Measurements from ENCODE around the gene HOXD4. TPM values are rescaled to one million over a fixed set of nuclear protein-coding genes. Genes with fewer than 3 reads are reported as not detected.

The HOXD4 gene
- total RNA-seq, 1 experiment from 2014 or later: not detected

DNA sequence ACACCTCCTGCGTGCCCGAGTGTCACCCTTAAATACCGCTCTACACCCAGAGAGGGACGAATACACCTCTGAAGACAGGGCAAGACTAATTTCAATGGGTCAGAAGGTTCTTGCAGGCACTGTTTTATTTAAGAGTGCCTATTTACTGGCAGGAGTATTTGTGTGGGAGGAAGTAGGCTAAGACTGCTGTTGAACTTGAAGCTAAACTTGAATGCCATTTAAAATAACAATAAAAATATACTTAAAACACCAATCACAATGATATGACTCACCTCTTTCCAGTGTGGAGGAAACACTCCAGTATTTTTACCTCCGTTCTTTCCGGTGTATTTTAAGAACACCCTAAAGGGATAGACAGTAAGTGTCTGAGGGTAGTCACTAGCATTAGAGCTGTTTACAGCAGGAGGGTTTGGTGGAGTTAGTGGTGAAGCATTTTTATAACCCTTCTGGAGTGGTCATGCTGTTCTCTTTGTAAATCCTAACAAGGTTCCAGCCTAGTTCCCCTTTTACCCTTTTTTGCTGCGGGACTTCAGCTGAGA, 27.5 kb downstream of the HOXD4 start:
- DNase-seq: no peak
- Histone ChIP-seq H3K4me2 (ENCODE audit: low read depth, low read length, poor library complexity, severe bottlenecking) (peak overlapping the region; percentile 62), H3K27me3 (ENCODE audit: low read length) (no peaks in the 10 kb centered on the region)

DNA sequence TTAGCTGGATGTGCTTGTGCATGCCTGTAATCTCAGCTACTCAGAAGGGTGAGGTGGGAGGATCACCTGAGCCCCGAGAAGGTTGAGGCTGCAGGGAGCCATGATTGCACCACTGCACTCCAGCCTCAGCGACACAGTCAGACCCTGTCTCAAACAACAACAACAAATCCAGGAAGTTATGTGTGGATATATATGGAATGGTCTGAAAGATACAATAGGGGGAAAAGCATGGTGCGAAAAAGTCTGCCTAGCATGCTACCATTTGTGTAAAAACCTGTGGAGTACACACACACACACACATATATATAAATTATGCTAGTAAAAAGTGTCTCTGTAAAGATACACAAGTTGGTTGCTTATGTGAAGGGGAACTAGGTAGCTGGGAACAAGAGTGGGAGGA, 30.2 kb downstream of the HOXD4 start:
- no peaks in the 10 kb centered on the region for H3K36me3 ChIP-seq (ENCODE audit: insufficient read depth, low read length)
- no peaks in the 10 kb centered on the region for H3K9me3 ChIP-seq (ENCODE audit: low read length)
- H3K79me2 ChIP-seq (ENCODE audit: low read length): no peaks in the 10 kb centered on the region
- no peaks in the 10 kb centered on the region for H4K20me1 ChIP-seq (ENCODE audit: insufficient read depth, low read depth, low read length)
- peaks cover 13% of the 10 kb centered on the region for H3K4me1 ChIP-seq (ENCODE audit: low read length)
- no peak overlapping the region for H3K9ac ChIP-seq (ENCODE audit: low read length)
- DNase-seq: no peak
- no peak overlapping the region for H3K27ac ChIP-seq (ENCODE audit: low read length)
- H3K9me2 ChIP-seq (replicated peaks; ENCODE audit: insufficient read depth, low read length): no peaks in the 10 kb centered on the region
- H3K27me3 ChIP-seq (ENCODE audit: low read length): no peaks in the 10 kb centered on the region
- no peak overlapping the region for H3K4me2 ChIP-seq (ENCODE audit: low read depth, low read length, poor library complexity, severe bottlenecking)
- no peak overlapping the region for H3K4me3 ChIP-seq (ENCODE audit: low read length)
- no peak overlapping the region for H2AFZ ChIP-seq (ENCODE audit: low read length)

More for the DNA sequence above, 27.5 kb downstream of the HOXD4 start:
- Histone ChIP-seq H3K4me3 (ENCODE audit: low read length) (peak overlapping the region; percentile 67), H3K79me2 (ENCODE audit: low read length) (no peaks in the 10 kb centered on the region), H4K20me1 (ENCODE audit: insufficient read depth, low read depth, low read length) (no peaks in the 10 kb centered on the region), H3K36me3 (ENCODE audit: insufficient read depth, low read length) (no peaks in the 10 kb centered on the region), H2AFZ (ENCODE audit: low read length) (no peak overlapping the region), H3K9me3 (ENCODE audit: low read length) (no peaks in the 10 kb centered on the region), H3K9ac (ENCODE audit: low read length) (peak overlapping the region; percentile 75), H3K4me1 (ENCODE audit: low read length) (peaks cover 40% of the 10 kb centered on the region), H3K27ac (ENCODE audit: low read length) (no peak overlapping the region), H3K9me2 (replicated peaks; ENCODE audit: insufficient read depth, low read length) (no peaks in the 10 kb centered on the region)

DNA sequence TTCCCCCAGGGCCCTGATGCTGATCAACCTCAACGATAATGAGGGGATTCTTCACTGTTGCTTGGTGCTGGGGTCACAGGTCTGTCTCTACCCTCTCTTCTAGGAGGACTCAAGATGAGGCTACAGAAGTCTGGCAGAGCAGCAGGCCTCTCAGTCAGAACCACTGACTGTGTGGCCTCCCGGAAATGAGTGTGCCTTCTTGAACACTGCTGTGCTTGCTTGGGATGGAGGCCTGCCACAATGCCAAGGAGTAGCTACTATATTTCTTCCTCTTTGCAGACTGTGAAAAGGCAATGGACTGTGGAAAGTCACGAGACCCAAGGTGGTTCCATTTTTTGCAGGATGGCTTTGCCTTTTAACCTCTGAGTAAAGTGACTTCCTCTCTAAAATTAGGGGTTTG, 31.3 kb downstream of the HOXD4 start:
- H3K4me1 ChIP-seq (ENCODE audit: low read length): peaks cover 4% of the 10 kb centered on the region
- H3K27ac ChIP-seq (ENCODE audit: low read length): no peak overlapping the region
- no peaks in the 10 kb centered on the region for H3K36me3 ChIP-seq (ENCODE audit: insufficient read depth, low read length)
- DNase-seq: no peak
- no peaks in the 10 kb centered on the region for H3K79me2 ChIP-seq (ENCODE audit: low read length)
- H3K9ac ChIP-seq (ENCODE audit: low read length): no peak overlapping the region
- H3K9me3 ChIP-seq (ENCODE audit: low read length): no peaks in the 10 kb centered on the region
- H4K20me1 ChIP-seq (ENCODE audit: insufficient read depth, low read depth, low read length): no peaks in the 10 kb centered on the region
- H3K27me3 ChIP-seq (ENCODE audit: low read length): no peaks in the 10 kb centered on the region
- H3K4me3 ChIP-seq (ENCODE audit: low read length): no peak overlapping the region
- no peak overlapping the region for H2AFZ ChIP-seq (ENCODE audit: low read length)
- no peak overlapping the region for H3K4me2 ChIP-seq (ENCODE audit: low read depth, low read length, poor library complexity, severe bottlenecking)
- H3K9me2 ChIP-seq (replicated peaks; ENCODE audit: insufficient read depth, low read length): no peaks in the 10 kb centered on the region

DNA sequence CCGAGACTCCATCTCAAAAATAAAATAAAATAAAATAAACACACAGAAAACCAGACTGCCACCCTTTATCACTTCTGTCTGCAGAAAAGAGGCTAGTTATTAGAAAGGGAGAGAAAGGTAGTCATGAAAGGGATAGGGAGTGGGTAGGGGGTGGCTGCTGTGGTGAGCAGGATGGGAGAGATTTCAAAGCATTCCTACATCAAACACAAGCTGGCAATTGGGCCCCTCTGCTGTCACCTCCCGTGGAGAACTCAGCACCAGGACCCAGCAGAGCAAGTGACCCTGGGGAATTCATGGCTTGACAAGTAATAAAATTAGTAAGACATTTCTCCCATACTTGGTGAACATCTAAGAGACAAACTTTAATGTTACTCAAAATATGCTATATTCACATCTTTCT, 33.4 kb downstream of the HOXD4 start:
- Histone ChIP-seq H3K9me3 (ENCODE audit: low read length) (no peaks in the 10 kb centered on the region), H3K27me3 (ENCODE audit: low read length) (no peaks in the 10 kb centered on the region), H3K27ac (ENCODE audit: low read length) (no peak overlapping the region), H3K9ac (ENCODE audit: low read length) (no peak overlapping the region), H3K4me1 (ENCODE audit: low read length) (no peaks in the 10 kb centered on the region), H3K4me3 (ENCODE audit: low read length) (no peak overlapping the region), H4K20me1 (ENCODE audit: insufficient read depth, low read depth, low read length) (no peaks in the 10 kb centered on the region), H3K79me2 (ENCODE audit: low read length) (no peaks in the 10 kb centered on the region), H3K9me2 (replicated peaks; ENCODE audit: insufficient read depth, low read length) (no peaks in the 10 kb centered on the region), H3K36me3 (ENCODE audit: insufficient read depth, low read length) (no peaks in the 10 kb centered on the region), H2AFZ (ENCODE audit: low read length) (no peak overlapping the region), H3K4me2 (ENCODE audit: low read depth, low read length, poor library complexity, severe bottlenecking) (no peak overlapping the region)
- no peak for DNase-seq

DNA sequence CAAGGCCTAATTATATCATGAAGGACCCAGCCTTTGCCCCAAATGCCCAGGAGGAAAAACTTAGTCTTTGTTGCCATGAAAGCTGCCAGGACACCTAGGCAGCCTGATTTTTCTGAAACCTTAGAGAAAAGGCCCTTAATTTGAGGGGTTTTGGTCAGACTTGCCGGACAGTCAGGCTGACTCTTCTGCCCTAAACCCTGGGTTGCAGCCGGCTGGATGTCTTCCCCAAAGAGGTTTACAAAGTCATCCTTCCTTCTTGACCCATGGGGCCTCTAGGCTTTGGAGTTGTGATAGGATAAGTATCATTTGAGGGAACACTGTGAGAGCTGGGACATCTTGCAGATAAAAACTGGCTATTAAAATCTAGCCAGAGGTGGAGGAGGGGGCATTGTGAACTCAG, 34.7 kb downstream of the HOXD4 start:
- H4K20me1 ChIP-seq (ENCODE audit: insufficient read depth, low read depth, low read length): no peaks in the 10 kb centered on the region
- H3K9ac ChIP-seq (ENCODE audit: low read length): no peak overlapping the region
- no peaks in the 10 kb centered on the region for H3K27me3 ChIP-seq (ENCODE audit: low read length)

DNA sequence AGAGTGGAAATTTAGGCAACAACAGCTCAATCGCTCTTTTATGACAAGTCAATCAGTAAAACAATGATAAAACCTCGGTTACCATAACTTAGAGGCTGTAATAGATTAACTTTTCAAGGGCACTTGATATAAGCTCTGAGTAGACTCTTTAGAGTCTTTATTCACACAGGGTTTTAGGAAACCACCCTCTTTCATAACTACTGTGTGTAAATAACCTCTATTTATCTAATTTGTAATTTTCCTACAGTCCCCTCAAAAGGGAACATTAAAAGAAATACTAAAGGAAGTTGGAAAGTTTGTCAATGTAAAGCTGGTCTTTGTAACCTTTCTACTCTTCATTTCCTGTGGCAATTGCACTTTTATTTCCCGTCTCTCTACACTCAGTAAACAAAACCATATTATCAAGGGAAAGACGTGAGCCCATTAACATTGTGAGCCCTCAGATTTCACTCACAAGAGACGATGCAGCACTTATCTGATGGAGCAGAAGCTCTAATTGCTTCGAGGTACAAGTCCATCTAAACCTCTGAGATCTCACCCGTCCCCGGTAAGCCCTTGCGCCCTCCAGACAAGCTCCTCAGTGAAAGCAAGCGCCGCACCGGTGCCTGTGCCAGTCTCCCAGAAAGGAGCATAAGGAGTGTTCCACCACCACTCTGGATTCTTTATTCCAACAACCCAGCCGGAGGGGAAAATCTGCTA, 36.0 kb downstream of the HOXD4 start:
- DNase-seq: no peak
- no peaks in the 10 kb centered on the region for H3K27me3 ChIP-seq (ENCODE audit: low read length)
- H3K4me1 ChIP-seq (ENCODE audit: low read length): no peaks in the 10 kb centered on the region
- H3K79me2 ChIP-seq (ENCODE audit: low read length): no peaks in the 10 kb centered on the region
- H3K9ac ChIP-seq (ENCODE audit: low read length): no peak overlapping the region
- H3K36me3 ChIP-seq (ENCODE audit: insufficient read depth, low read length): no peaks in the 10 kb centered on the region
- no peaks in the 10 kb centered on the region for H4K20me1 ChIP-seq (ENCODE audit: insufficient read depth, low read depth, low read length)
- H3K4me2 ChIP-seq (ENCODE audit: low read depth, low read length, poor library complexity, severe bottlenecking): no peak overlapping the region
- no peak overlapping the region for H2AFZ ChIP-seq (ENCODE audit: low read length)
- H3K9me3 ChIP-seq (ENCODE audit: low read length): no peaks in the 10 kb centered on the region
- H3K4me3 ChIP-seq (ENCODE audit: low read length): no peak overlapping the region
- H3K27ac ChIP-seq (ENCODE audit: low read length): no peak overlapping the region
- H3K9me2 ChIP-seq (replicated peaks; ENCODE audit: insufficient read depth, low read length): no peaks in the 10 kb centered on the region

More for the DNA sequence above, 34.7 kb downstream of the HOXD4 start:
- no peak overlapping the region for H3K4me3 ChIP-seq (ENCODE audit: low read length)
- DNase-seq: no peak
- no peaks in the 10 kb centered on the region for H3K9me2 ChIP-seq (replicated peaks; ENCODE audit: insufficient read depth, low read length)
- H3K9me3 ChIP-seq (ENCODE audit: low read length): no peaks in the 10 kb centered on the region
- H3K27ac ChIP-seq (ENCODE audit: low read length): no peak overlapping the region
- H3K4me1 ChIP-seq (ENCODE audit: low read length): no peaks in the 10 kb centered on the region
- H3K36me3 ChIP-seq (ENCODE audit: insufficient read depth, low read length): no peaks in the 10 kb centered on the region
- H2AFZ ChIP-seq (ENCODE audit: low read length): no peak overlapping the region
- H3K4me2 ChIP-seq (ENCODE audit: low read depth, low read length, poor library complexity, severe bottlenecking): no peak overlapping the region
- H3K79me2 ChIP-seq (ENCODE audit: low read length): no peaks in the 10 kb centered on the region

DNA sequence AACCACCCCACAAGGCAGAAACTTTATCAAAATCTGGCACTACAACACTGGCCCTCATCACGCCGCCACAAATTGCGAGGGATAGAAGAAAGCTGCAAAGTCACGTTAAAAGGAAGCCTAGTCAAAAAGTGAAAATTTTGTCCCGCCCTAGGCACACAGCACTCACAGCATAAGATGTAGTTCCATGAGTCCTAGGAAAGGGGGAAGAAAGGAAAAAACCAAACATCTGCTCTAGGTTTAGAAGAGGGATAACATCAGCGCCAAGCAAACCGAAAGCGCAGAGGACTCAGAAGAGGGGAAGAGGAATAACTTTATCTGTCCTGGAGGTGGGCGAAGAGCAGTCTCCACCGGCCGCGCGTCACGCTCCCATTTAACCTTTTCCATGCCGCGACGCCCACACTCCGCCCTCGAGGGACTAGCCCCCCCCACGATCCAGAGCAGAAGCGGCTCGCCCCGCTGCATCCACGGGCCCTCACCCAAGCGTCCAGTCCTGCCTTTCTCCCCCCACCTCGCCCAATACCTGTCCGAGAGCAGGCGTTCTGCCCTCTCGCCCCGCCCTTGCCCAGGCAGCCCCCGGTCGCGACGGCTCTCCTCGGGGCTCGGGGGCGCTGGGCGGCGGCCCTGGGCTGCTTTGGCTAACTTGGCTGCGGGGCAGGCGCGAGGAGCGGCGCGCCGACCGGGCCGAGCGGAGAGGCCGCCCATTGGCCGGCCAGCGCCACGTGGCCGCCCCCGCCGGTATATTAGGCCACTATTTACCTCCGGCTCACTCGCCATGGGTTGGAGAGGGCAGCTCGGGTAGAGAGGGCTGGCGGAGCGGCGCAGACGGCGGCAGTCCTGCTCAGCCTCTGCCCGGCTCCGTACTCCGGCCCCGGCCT, 36.8 kb downstream of the HOXD4 start, which contains the start of gene HOXD1:
Gene HOXD1, plus strand, starts transcription at position 770 of the 875 bp plus-strand sequence. CDS start 134 bp downstream, outside the sequence.
- H2AFZ ChIP-seq (ENCODE audit: low read length): no peak within 1 kb of the TSS
- H3K4me1 ChIP-seq (ENCODE audit: low read length): no peaks in the 10 kb centered on the region
- H3K36me3 ChIP-seq (ENCODE audit: insufficient read depth, low read length): no peaks in the 10 kb centered on the region
- no peak within 1 kb of the TSS for H3K4me2 ChIP-seq (ENCODE audit: low read depth, low read length, poor library complexity, severe bottlenecking)
- H3K4me3 ChIP-seq (ENCODE audit: low read length): no peak within 1 kb of the TSS
- H3K27ac ChIP-seq (ENCODE audit: low read length): no peak within 1 kb of the TSS
- no peak within 1 kb of the TSS for H3K9ac ChIP-seq (ENCODE audit: low read length)
- no peaks in the 10 kb centered on the region for H3K27me3 ChIP-seq (ENCODE audit: low read length)
- H3K9me3 ChIP-seq (ENCODE audit: low read length): no peaks in the 10 kb centered on the region
- H3K79me2 ChIP-seq (ENCODE audit: low read length): no peaks in the 10 kb centered on the region
- no peaks in the 10 kb centered on the region for H3K9me2 ChIP-seq (replicated peaks; ENCODE audit: insufficient read depth, low read length)
- H4K20me1 ChIP-seq (ENCODE audit: insufficient read depth, low read depth, low read length): no peaks in the 10 kb centered on the region
- no peak for DNase-seq
